SH-SY5Y (cell line): ENCODE results near the gene CSGALNACT2.

Source experiments
- GATA2 ChIP-seq: IDR thresholded peaks from 2 replicates; pipeline ENCODE4 v1.6.1; 2011; ENCODE audit warnings: mild to moderate bottlenecking, low read depth, low read length
- GATA3 ChIP-seq: IDR thresholded peaks from 2 replicates; pipeline ENCODE4 v1.6.1; 2011; ENCODE audit warnings: low read depth, mild to moderate bottlenecking, low read length, moderate library complexity

DNA sequence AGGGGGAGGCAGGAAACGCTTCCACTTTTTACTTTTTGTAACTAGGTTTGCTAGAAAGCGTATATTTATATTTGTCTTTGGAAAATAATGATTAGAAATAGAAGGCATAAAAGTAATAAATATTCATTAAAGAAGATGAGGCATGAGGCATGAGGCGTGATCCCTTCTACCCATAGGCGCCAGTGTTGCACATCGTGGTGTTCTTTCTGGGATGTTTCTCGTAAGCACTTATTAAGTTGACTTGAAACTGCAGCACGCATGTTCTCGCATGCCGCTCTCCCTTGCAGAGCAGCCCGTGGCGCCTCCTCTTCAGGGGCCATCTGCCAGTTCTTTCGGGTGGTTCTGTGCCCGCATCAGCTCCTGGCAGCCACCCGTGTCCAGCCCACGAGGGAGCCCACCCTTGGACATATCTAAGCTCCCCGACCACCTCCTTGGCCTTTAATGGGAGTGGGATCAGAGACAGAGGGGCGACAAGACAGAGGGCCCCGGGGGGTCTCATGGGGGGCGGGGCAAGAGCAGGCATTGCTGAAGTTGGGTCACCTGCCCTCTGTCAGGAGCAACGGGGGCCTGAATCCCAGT lies 28.5 kb upstream of the CSGALNACT2 start:
- TF ChIP-seq GATA2 = no peak
- no peak for TF ChIP-seq GATA3
